ENCODE results near the gene NPTX1.

DNA sequence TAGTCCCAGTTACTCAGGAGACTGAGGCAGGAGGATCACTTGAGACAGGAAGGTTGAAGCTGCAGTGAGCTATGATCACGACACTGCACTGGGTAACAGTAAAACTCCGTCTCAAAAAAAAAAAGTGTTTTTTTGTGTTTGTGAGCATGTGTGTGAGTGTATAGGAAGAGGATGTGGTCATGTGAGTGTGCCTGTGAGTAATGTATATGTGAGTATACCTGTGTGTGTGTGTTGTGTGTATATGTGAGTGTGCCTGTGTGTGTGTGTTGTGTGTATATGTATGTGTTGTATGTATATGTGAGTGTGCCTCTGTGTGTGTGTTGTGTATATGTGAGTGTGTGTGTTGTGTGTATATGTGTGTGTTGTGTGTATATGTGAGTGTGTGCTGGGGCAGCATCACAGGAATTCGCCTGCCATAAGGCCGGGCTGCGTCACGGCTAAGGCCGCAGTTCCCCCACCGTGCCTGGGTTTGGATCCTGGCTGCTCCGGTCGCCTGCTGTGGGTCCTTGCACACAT is 21.4 kb upstream of the NPTX1 start:
- TF ChIP-seq, protein P1, sequence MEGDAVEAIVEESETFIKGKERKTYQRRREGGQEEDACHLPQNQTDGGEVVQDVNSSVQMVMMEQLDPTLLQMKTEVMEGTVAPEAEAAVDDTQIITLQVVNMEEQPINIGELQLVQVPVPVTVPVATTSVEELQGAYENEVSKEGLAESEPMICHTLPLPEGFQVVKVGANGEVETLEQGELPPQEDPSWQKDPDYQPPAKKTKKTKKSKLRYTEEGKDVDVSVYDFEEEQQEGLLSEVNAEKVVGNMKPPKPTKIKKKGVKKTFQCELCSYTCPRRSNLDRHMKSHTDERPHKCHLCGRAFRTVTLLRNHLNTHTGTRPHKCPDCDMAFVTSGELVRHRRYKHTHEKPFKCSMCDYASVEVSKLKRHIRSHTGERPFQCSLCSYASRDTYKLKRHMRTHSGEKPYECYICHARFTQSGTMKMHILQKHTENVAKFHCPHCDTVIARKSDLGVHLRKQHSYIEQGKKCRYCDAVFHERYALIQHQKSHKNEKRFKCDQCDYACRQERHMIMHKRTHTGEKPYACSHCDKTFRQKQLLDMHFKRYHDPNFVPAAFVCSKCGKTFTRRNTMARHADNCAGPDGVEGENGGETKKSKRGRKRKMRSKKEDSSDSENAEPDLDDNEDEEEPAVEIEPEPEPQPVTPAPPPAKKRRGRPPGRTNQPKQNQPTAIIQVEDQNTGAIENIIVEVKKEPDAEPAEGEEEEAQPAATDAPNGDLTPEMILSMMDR (conservative IDR thresholded peaks at IDR 0.05 in 1 of 2, IDR thresholded peaks at IDR 0.05 in 1 of 2; ENCODE audit: extremely low read depth in 1 of 2, insufficient read depth in 1 of 2, low read depth in 1 of 2, low read length in 2 of 2), result no peak
- TF ChIP-seq EZH2 (IDR thresholded peaks at IDR 0.05; ENCODE audit: borderline replicate concordance, low read length), result no peak

Measured in mammary epithelial cell (primary cell).